ENCODE measurements around the gene GASK1A. TPM values are rescaled to one million over a fixed set of nuclear protein-coding genes. Genes with fewer than 3 reads are reported as not detected.

The GASK1A gene
- total RNA-seq, 1 experiment from 2014 or later, result 5.4 TPM

GRCh38 chr3:43031485-43031884 lies 52.4 kb downstream of the GASK1A start:
- Histone ChIP-seq H3K14ac (ENCODE audit: insufficient read depth, low read length) (no peak overlapping the region), H3K4me2 (ENCODE audit: insufficient read depth, insufficient read length, low read length) (no peak overlapping the region), H2BK120ac (ENCODE audit: low read depth, low read length, poor library complexity, severe bottlenecking) (no peak overlapping the region), H3T11ph (ENCODE audit: low read length) (no peak overlapping the region), H4K8ac (replicated peaks; ENCODE audit: insufficient read length, low read depth, low read length) (no peak overlapping the region), H3K56ac (ENCODE audit: insufficient read length, low read depth, low read length) (no peak overlapping the region), H2BK20ac (ENCODE audit: low read depth, low read length, poor library complexity, severe bottlenecking) (no peak overlapping the region), H3K79me1 (ENCODE audit: insufficient read depth, low read depth, low read length, poor library complexity, severe bottlenecking) (no peaks in the 10 kb centered on the region), H3K9me3 (ENCODE audit: control insufficient read depth, low read depth, low read length) (no peaks in the 10 kb centered on the region), H3K18ac (ENCODE audit: insufficient read length, low read depth, low read length) (no peak overlapping the region), H3K79me2 (ENCODE audit: insufficient read depth, low read length) (no peaks in the 10 kb centered on the region), H3K9ac (ENCODE audit: extremely low read depth, insufficient read length, low read length) (no peak overlapping the region), H2BK5ac (ENCODE audit: insufficient read length, low read length) (no peak overlapping the region), H4K5ac (ENCODE audit: insufficient read length, low read depth, low read length) (no peak overlapping the region), H2AFZ (ENCODE audit: low read length) (no peak overlapping the region), H2BK12ac (ENCODE audit: insufficient read length, low read depth, low read length) (no peak overlapping the region), H3K4ac (ENCODE audit: low read depth, low read length) (no peak overlapping the region), H2AK5ac (ENCODE audit: insufficient read length, low read length) (no peak overlapping the region), H2BK15ac (ENCODE audit: low read depth, low read length) (no peak overlapping the region), H3K23ac (ENCODE audit: insufficient read length, low read depth, low read length) (no peak overlapping the region), H3K27ac (ENCODE audit: insufficient read length, low read depth, low read length) (no peak overlapping the region), H4K20me1 (ENCODE audit: control insufficient read depth, insufficient read depth, insufficient read length) (no peaks in the 10 kb centered on the region), H3K23me2 (ENCODE audit: insufficient read length, low read depth, low read length, poor library complexity, severe bottlenecking) (no peaks in the 10 kb centered on the region), H3K27me3 (ENCODE audit: insufficient read depth, low read length) (no peaks in the 10 kb centered on the region), H3K4me1 (ENCODE audit: insufficient read depth, low read length) (no peaks in the 10 kb centered on the region), H4K91ac (ENCODE audit: insufficient read length, low read depth, low read length) (no peak overlapping the region)
- H3K36me3 Mint-ChIP-seq (ENCODE audit: insufficient read depth in 1 of 3, low read depth in 3 of 3), result peaks cover 0 to 1% (median 0%) of the 10 kb centered on the region in 3 experiments; a peak in 1 of 7 replicates
- H3K9me3 Mint-ChIP-seq, result peaks cover 0 to under 1% of the 10 kb centered on the region in 2 experiments; a peak in 2 of 5 replicates
- no peaks in the 10 kb centered on the region for H3K4me1 Mint-ChIP-seq
- H3K27ac Mint-ChIP-seq, result no peak overlapping the region
- no peaks in the 10 kb centered on the region for H3K27me3 Mint-ChIP-seq (ENCODE audit: low read depth)
- WGBS (ENCODE audit: extremely low coverage, insufficient read length, low lambda C conversion rate), result no CpG with 5 or more reads among the region's 4 CpGs
- no peak for DNase-seq
- H3K4me3 Mint-ChIP-seq, result no peak overlapping the region
- no peak for TF ChIP-seq CTCF (conservative IDR thresholded peaks at IDR 0.05)

Measured in H9 (cell line).